Kidney glomerular epithelial cell (primary cell): ENCODE results near the gene PRRT3.
A peak's percentile ranks its signal among the peaks of the same experiment; 100 is the strongest.
"Not testable (repeated sequence)": the region's sequence is repeated elsewhere in the genome, so short reads cannot be mapped to it uniquely, and the experiment has no call there.

Experiments
- DNase-seq: peaks from one replicate; lab custom pipeline; 2025; lab: John Stamatoyannopoulos, UW

PRRT3 gene

GRCh38 chr3:9899289-9899791, 52.9 kb downstream of the PRRT3 start:
- DNase-seq: no peak

DNA sequence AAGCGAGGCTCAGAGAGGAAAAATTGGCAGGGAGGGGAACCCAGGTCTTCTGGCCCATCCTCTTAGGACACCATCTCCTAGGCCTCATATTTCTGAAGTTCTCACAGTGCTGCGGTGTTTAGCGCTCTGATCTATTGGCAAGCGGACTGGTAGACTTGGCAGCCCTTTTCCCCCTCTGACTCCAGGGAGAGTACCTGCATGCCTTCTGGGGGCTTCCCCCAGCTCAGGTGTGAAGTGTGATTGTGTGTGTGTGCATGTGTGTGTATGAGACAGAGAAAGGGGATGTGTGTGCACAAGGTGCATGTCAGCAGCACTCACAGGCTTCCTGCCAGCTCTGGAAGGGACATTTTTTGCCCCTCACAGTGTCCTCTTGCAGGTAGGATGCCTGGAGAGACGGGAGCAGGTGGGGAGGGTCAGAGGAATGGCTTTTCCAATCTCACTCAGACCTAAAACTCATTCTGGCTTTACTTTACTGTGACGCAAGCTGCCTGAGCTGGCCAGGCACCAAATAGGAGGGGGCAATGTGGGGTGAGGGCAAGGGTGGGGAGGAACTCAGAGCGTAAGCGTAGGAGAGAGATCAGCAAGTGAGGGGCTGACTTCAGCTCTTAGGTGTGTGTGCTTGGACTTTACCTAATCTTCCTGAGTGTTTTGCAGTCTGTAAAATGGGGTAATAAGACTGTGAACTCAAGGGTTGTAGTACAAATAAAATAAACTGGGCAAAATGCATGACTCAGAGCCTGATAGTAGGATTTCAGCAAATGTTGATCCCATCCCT, 53.6 kb downstream of the PRRT3 start:
- no peak for DNase-seq

- DNase-seq: peak; percentile 91
These were observed 54.5 kb downstream of the PRRT3 start for GRCh38 chr3:9897408-9898372.

GRCh38 chr3:9896755-9897407, 55.3 kb downstream of the PRRT3 start:
- DNase-seq: not testable (repeated sequence)

DNA sequence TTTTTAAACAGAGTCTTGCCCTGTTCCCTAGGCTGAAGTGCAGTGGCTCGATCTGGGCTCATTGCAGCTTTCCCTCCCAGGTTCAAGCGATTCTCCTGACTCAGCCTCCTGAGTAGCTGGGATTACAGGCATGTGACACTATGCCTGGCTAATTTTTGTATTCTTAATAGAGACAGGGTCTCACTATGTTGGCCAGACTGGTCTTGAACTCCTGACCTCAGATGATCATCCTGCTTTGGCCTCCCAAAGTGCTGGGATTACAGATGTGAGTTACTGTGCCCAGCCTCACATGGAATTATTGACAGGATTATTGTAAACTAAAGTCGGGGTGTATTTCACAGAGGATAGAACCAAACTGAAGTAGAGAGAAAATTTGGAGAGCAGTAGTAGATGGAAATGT, 56.5 kb downstream of the PRRT3 start:
- DNase-seq: not testable (repeated sequence)
